T1000 (cell line): ENCODE data around the gene FBXO31.

ENCODE experiments used
- DNase-seq: peaks from one replicate; lab custom pipeline; 2025; ENCODE audit warnings: mixed read lengths; lab: John Stamatoyannopoulos, UW

FBXO31 gene

GRCh38 chr16:87312008-87312407 lies 71.6 kb downstream of the FBXO31 start:
- no peak for DNase-seq

GRCh38 chr16:87311387-87311786 lies 72.2 kb downstream of the FBXO31 start:
- no peak for DNase-seq

- DNase-seq, result no peak
Measured at GRCh38 chr16:87310610-87311009, 73.0 kb downstream of the FBXO31 start.

GRCh38 chr16:87309620-87310525 lies 73.7 kb downstream of the FBXO31 start:
- DNase-seq, result no peak

- DNase-seq, result no peak
Measured at GRCh38 chr16:87308826-87309225, 74.8 kb downstream of the FBXO31 start.

- DNase-seq, result no peak
Measured at GRCh38 chr16:87306516-87306915, 77.1 kb downstream of the FBXO31 start.

- no peak for DNase-seq
Measured at GRCh38 chr16:87305505-87306391, 77.8 kb downstream of the FBXO31 start.

- no peak for DNase-seq
Measured at GRCh38 chr16:87304951-87305350, 78.6 kb downstream of the FBXO31 start.

GRCh38 chr16:87303962-87304521 lies 79.5 kb downstream of the FBXO31 start:
- no peak for DNase-seq

GRCh38 chr16:87303431-87303930 lies 80.1 kb downstream of the FBXO31 start:
- no peak for DNase-seq

GRCh38 chr16:87298857-87299465 lies 84.6 kb downstream of the FBXO31 start:
- DNase-seq, result no peak

GRCh38 chr16:87297918-87298631 lies 85.5 kb downstream of the FBXO31 start:
- DNase-seq, result no peak

GRCh38 chr16:87297407-87297806 lies 86.2 kb downstream of the FBXO31 start:
- DNase-seq, result no peak

GRCh38 chr16:87295661-87296531 lies 87.7 kb downstream of the FBXO31 start:
- no peak for DNase-seq

- DNase-seq, result no peak
Measured at GRCh38 chr16:87295259-87295658, 88.3 kb downstream of the FBXO31 start.

- DNase-seq, result no peak
Measured at GRCh38 chr16:87293990-87294389, 89.6 kb downstream of the FBXO31 start.

- no peak for DNase-seq
Measured at GRCh38 chr16:87291944-87292343, 91.6 kb downstream of the FBXO31 start.

- DNase-seq, result no peak
Measured at GRCh38 chr16:87288753-87289362, 94.7 kb downstream of the FBXO31 start.

GRCh38 chr16:87286839-87287626 lies 96.5 kb downstream of the FBXO31 start:
- DNase-seq, result no peak
